ENCODE measurements around the gene CCNJL. TPM values are rescaled to one million over a fixed set of nuclear protein-coding genes. Genes with fewer than 3 reads are reported as not detected.
A peak's percentile ranks its signal among the peaks of the same experiment; 100 is the strongest.

Gene CCNJL
- total and polyA plus RNA-seq, 8 donors = 8.6 to 19.6 (median 10.6) TPM

GRCh38 chr5:160359242-160359641, 46.9 kb upstream of the CCNJL start:
- H3K27ac ChIP-seq = peak overlapping the region in 1 of 2 donors; percentile 46
- no peaks in the 10 kb centered on the region for H3K9me3 ChIP-seq
- ATAC-seq (no peak), DNase-seq (no peak)
- H3K4me3 ChIP-seq = no peak overlapping the region
- peaks cover 6 to 17% of the 10 kb centered on the region in 2 donors for H3K4me1 ChIP-seq
- intact Hi-C loops (cut with DNase I) = no loop called here
- H3K27me3 ChIP-seq = no peaks in the 10 kb centered on the region
- TF ChIP-seq CTCF (IDR thresholded peaks at IDR 0.05) = no peak
- no peaks in the 10 kb centered on the region for H3K36me3 ChIP-seq

GRCh38 chr5:160357861-160358411, 45.6 kb upstream of the CCNJL start:
- Histone ChIP-seq H3K36me3 (no peaks in the 10 kb centered on the region), H3K9me3 (no peaks in the 10 kb centered on the region), H3K4me3 (no peak overlapping the region), H3K27ac (peak overlapping the region in 1 of 2 donors; percentile 59), H3K4me1 (peaks cover 2 to 12% of the 10 kb centered on the region in 2 donors), H3K27me3 (no peaks in the 10 kb centered on the region)
- TF ChIP-seq CTCF (IDR thresholded peaks at IDR 0.05) = no peak
- DNase-seq = no peak
- peak; percentile 40 for ATAC-seq
- intact Hi-C loops (cut with DNase I) = no loop called here

GRCh38 chr5:160357394-160357793, 45.0 kb upstream of the CCNJL start:
- Histone ChIP-seq H3K4me1 (peaks cover 0 to 10% of the 10 kb centered on the region in 2 donors), H3K9me3 (no peaks in the 10 kb centered on the region)

GRCh38 chr5:160356550-160357347, 44.4 kb upstream of the CCNJL start:
- intact Hi-C loops (cut with DNase I) = no loop called here
- no peak overlapping the region for H3K4me3 ChIP-seq
- no peak overlapping the region for H3K27ac ChIP-seq
- H3K4me1 ChIP-seq = peaks cover 0 to 10% of the 10 kb centered on the region in 2 donors
- ATAC-seq = no peak
- no peaks in the 10 kb centered on the region for H3K27me3 ChIP-seq
- TF ChIP-seq CTCF (IDR thresholded peaks at IDR 0.05) = no peak
- no peak for DNase-seq
- H3K36me3 ChIP-seq = no peaks in the 10 kb centered on the region
- H3K9me3 ChIP-seq = no peaks in the 10 kb centered on the region

More at GRCh38 chr5:160357394-160357793, 45.0 kb upstream of the CCNJL start:
- TF ChIP-seq CTCF (IDR thresholded peaks at IDR 0.05) = no peak
- DNase-seq = no peak
- H3K4me3 ChIP-seq = no peak overlapping the region
- peak overlapping the region in 1 of 2 donors; percentile 59 for H3K27ac ChIP-seq
- intact Hi-C loops (cut with DNase I) = no loop called here
- no peaks in the 10 kb centered on the region for H3K36me3 ChIP-seq
- no peak for ATAC-seq
- no peaks in the 10 kb centered on the region for H3K27me3 ChIP-seq

- intact Hi-C loops (cut with DNase I) = no loop called here
- peaks cover 0 to 8% of the 10 kb centered on the region in 2 donors for H3K4me1 ChIP-seq
- H3K9me3 ChIP-seq = no peaks in the 10 kb centered on the region
- H3K27ac ChIP-seq = no peak overlapping the region
- peak in 1 of 4 donors; percentile 70 for DNase-seq
- ATAC-seq = no peak
- TF ChIP-seq CTCF (IDR thresholded peaks at IDR 0.05) = no peak
- no peaks in the 10 kb centered on the region for H3K36me3 ChIP-seq
- no peaks in the 10 kb centered on the region for H3K27me3 ChIP-seq
- no peak overlapping the region for H3K4me3 ChIP-seq
These were observed 42.3 kb upstream of the CCNJL start for GRCh38 chr5:160354666-160355065.

Measured in left lung (tissue), 10 donors.